ENCODE results near the gene EBPL. TPM values are rescaled to one million over a fixed set of nuclear protein-coding genes. Genes with fewer than 3 reads are reported as not detected.

EBPL gene
- total and polyA plus RNA-seq, 9 of the 15 experiments (the other 6 are each of a cell fraction or from before 2014, with no cell fraction given): 5.2 to 68.3 (median 43.0) TPM

GRCh38 chr13:49638744-49639072 lies 52.6 kb downstream of the EBPL start:
- Histone ChIP-seq H3K4me3 (no peak overlapping the region), H3K9ac (ENCODE audit: insufficient read depth in 1 of 2, low read depth in 2 of 2, low read length in 2 of 2) (no peak overlapping the region), H3K9me3 (replicated peaks; ENCODE audit: control insufficient read depth, insufficient read depth, low read depth, low read length) (no peaks in the 10 kb centered on the region), H3K4me1 (replicated peaks in 1 of 2; ENCODE audit: control insufficient read depth in 2 of 2, insufficient read depth in 2 of 2, low read length in 2 of 2) (peaks cover 9 to 20% of the 10 kb centered on the region in 2 experiments; a peak in 3 of 5 replicates), H3K27ac (ENCODE audit: extremely low read depth, low read depth, low read length) (no peak overlapping the region), H3K79me2 (ENCODE audit: control insufficient read depth, insufficient read depth, low read length) (no peaks in the 10 kb centered on the region), H2AFZ (ENCODE audit: low read depth, low read length) (no peak overlapping the region), H3K4me2 (ENCODE audit: insufficient read depth, low read length) (no peak overlapping the region), H3K9me1 (ENCODE audit: control insufficient read depth, insufficient read depth, low read length) (no peaks in the 10 kb centered on the region), H3K27me3 (ENCODE audit: control insufficient read depth in 2 of 2, insufficient read depth in 2 of 2, low read length in 2 of 2) (no peaks in the 10 kb centered on the region), H3K36me3 (ENCODE audit: control insufficient read depth, insufficient read depth, low read length) (no peaks in the 10 kb centered on the region), H4K20me1 (replicated peaks; ENCODE audit: control insufficient read depth, insufficient read depth, low read length) (no peaks in the 10 kb centered on the region)
- CTCF ChIA-PET (ENCODE audit: low intra/inter-chr PET ratio): no interaction called here
- ATAC-seq (no peak), FAIRE-seq (no peak), DNase-seq (ENCODE audit: extremely low read depth in 1 of 4, low spot score in 3 of 4) (no peak)
- intact Hi-C loops (cut with micrococcal nuclease) (no loop called here), in situ Hi-C loops (cut with MboI) (no loop called here)
- POLR2A ChIA-PET: interaction anchor here (0.5 kb wide), 1 partner anchor 298 kb away, joined by 4 read pairs; no protein-coding TSS in a partner anchor
- no peak for TF ChIP-seq CREB3 (tag; conservative IDR thresholded peaks at IDR 0.05; ENCODE audit: low read depth)
- TF ChIP-seq PCBP2 (IDR thresholded peaks at IDR 0.05; ENCODE audit: low read depth, low read length, poor library complexity, severe bottlenecking): no peak
- TF ChIP-seq HSF4 (CRISPR knock-in tag; IDR thresholded peaks at IDR 0.05; ENCODE audit: borderline replicate concordance): no peak
- no peak for TF ChIP-seq GTF2B (IDR thresholded peaks at IDR 0.05; ENCODE audit: extremely low read depth, insufficient read length)
- no TSS peak for BruUV-seq (replicated peaks)
- 42% methylated on average over 2 of the region's 2 CpGs for WGBS (ENCODE audit: insufficient coverage, low coverage, missing lambda C conversion rate)
